WTC11 (cell line): ENCODE data around the gene SUPT16H.

Source experiments
- FOXP1 ChIP-seq: sonication (generic); formaldehyde crosslinking; IDR thresholded peaks from 2 replicates; pipeline ENCODE4 v1.8.0; 2022; ENCODE audit warnings: missing genetic modification reagents, mild to moderate bottlenecking, moderate library complexity, borderline replicate concordance
- ZNF232 ChIP-seq: sonication (generic); formaldehyde crosslinking; IDR thresholded peaks from 2 replicates; pipeline ENCODE4 v1.8.0; 2022; ENCODE audit warnings: mild to moderate bottlenecking, missing genetic modification reagents
- ZNF416 ChIP-seq: fragments of 250-450 bp; sonication (Bioruptor Pico); IDR thresholded peaks from 2 replicates; pipeline ENCODE4 v1.9.0; 2021; ENCODE audit warnings: mild to moderate bottlenecking, inconsistent platforms
- TF ChIP-seq, protein P1 (sequence below): fragments of 200-600 bp; IDR thresholded peaks from 2 replicates; pipeline ENCODE4 v1.8.0; 2022; ENCODE audit warnings: antibody characterized with exemption
- TF ChIP-seq, protein P2 (sequence below): fragments of 250-450 bp; sonication (Bioruptor Pico); IDR thresholded peaks from 2 replicates; pipeline ENCODE4 v1.9.0; 2021; ENCODE audit warnings: mild to moderate bottlenecking
- TF ChIP-seq, protein P3 (sequence below): sonication (generic); formaldehyde crosslinking; IDR thresholded peaks from 2 replicates; pipeline ENCODE4 v1.8.1; 2022; ENCODE audit warnings: low read depth, mild to moderate bottlenecking, moderate library complexity, missing genetic modification reagents, borderline replicate concordance
- TF ChIP-seq, protein P4 (sequence below): sonication (generic); formaldehyde crosslinking; IDR thresholded peaks from 2 replicates; pipeline ENCODE4 v1.8.1; 2023; ENCODE audit warnings: mild to moderate bottlenecking, missing genetic modification reagents

DNA sequence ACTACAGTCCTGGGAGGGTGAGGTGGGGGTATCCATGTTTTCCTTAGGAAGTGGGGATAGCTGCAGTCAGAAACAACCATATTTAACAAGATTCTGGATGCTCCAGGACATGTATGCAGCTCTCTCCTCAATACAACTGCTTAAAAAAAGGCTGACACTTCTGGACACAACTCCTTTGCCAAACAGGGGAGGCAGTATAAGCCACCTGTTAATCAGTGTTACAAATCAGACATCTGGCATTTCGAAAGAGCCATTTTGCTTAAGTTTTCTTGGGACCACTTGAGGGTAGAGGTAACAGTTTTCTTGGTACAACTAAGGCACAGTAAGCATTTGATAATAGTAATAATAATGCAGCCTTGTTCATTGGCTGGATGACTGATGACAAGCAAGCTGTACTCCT, 56.8 kb downstream of the SUPT16H start:
- TF ChIP-seq, protein P1, sequence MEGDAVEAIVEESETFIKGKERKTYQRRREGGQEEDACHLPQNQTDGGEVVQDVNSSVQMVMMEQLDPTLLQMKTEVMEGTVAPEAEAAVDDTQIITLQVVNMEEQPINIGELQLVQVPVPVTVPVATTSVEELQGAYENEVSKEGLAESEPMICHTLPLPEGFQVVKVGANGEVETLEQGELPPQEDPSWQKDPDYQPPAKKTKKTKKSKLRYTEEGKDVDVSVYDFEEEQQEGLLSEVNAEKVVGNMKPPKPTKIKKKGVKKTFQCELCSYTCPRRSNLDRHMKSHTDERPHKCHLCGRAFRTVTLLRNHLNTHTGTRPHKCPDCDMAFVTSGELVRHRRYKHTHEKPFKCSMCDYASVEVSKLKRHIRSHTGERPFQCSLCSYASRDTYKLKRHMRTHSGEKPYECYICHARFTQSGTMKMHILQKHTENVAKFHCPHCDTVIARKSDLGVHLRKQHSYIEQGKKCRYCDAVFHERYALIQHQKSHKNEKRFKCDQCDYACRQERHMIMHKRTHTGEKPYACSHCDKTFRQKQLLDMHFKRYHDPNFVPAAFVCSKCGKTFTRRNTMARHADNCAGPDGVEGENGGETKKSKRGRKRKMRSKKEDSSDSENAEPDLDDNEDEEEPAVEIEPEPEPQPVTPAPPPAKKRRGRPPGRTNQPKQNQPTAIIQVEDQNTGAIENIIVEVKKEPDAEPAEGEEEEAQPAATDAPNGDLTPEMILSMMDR: no peak
- TF ChIP-seq ZNF232 (CRISPR knock-in tag): no peak
- TF ChIP-seq, protein P2, sequence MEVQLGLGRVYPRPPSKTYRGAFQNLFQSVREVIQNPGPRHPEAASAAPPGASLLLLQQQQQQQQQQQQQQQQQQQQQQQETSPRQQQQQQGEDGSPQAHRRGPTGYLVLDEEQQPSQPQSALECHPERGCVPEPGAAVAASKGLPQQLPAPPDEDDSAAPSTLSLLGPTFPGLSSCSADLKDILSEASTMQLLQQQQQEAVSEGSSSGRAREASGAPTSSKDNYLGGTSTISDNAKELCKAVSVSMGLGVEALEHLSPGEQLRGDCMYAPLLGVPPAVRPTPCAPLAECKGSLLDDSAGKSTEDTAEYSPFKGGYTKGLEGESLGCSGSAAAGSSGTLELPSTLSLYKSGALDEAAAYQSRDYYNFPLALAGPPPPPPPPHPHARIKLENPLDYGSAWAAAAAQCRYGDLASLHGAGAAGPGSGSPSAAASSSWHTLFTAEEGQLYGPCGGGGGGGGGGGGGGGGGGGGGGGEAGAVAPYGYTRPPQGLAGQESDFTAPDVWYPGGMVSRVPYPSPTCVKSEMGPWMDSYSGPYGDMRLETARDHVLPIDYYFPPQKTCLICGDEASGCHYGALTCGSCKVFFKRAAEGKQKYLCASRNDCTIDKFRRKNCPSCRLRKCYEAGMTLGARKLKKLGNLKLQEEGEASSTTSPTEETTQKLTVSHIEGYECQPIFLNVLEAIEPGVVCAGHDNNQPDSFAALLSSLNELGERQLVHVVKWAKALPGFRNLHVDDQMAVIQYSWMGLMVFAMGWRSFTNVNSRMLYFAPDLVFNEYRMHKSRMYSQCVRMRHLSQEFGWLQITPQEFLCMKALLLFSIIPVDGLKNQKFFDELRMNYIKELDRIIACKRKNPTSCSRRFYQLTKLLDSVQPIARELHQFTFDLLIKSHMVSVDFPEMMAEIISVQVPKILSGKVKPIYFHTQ (CRISPR knock-in tag): no peak
- TF ChIP-seq, protein P3, sequence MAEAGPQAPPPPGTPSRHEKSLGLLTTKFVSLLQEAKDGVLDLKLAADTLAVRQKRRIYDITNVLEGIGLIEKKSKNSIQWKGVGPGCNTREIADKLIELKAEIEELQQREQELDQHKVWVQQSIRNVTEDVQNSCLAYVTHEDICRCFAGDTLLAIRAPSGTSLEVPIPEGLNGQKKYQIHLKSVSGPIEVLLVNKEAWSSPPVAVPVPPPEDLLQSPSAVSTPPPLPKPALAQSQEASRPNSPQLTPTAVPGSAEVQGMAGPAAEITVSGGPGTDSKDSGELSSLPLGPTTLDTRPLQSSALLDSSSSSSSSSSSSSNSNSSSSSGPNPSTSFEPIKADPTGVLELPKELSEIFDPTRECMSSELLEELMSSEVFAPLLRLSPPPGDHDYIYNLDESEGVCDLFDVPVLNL: no peak
- TF ChIP-seq FOXP1: no peak
- TF ChIP-seq, protein P4, sequence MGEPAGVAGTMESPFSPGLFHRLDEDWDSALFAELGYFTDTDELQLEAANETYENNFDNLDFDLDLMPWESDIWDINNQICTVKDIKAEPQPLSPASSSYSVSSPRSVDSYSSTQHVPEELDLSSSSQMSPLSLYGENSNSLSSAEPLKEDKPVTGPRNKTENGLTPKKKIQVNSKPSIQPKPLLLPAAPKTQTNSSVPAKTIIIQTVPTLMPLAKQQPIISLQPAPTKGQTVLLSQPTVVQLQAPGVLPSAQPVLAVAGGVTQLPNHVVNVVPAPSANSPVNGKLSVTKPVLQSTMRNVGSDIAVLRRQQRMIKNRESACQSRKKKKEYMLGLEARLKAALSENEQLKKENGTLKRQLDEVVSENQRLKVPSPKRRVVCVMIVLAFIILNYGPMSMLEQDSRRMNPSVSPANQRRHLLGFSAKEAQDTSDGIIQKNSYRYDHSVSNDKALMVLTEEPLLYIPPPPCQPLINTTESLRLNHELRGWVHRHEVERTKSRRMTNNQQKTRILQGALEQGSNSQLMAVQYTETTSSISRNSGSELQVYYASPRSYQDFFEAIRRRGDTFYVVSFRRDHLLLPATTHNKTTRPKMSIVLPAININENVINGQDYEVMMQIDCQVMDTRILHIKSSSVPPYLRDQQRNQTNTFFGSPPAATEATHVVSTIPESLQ (CRISPR knock-in tag): no peak
- TF ChIP-seq ZNF416: no peak
